HG03039 (cell line): ENCODE results near the gene ANKRD22.

Experiments
- ATAC-seq: cut with Tn5 transposase; IDR thresholded peaks from one replicate; pipeline ENCODE4 v1.9.1; 2021; ENCODE audit warnings: mild to moderate bottlenecking, moderate library complexity; ENCODE audit not compliant: unreplicated experiment

Gene ANKRD22

GRCh38 chr10:88803641-88804040 lies 48.0 kb downstream of the ANKRD22 start:
- no peak for ATAC-seq

- ATAC-seq: no peak
Measured at GRCh38 chr10:88802523-88803285, 48.9 kb downstream of the ANKRD22 start, which contains the start of gene LIPM. LIPM (plus strand) TSS chr10:88802730; CDS start chr10:88802897, 167 bp downstream.

- ATAC-seq: no peak
Measured at GRCh38 chr10:88800152-88801125, 51.2 kb downstream of the ANKRD22 start.

- no peak for ATAC-seq
Measured at GRCh38 chr10:88794731-88795130, 56.9 kb downstream of the ANKRD22 start.

- ATAC-seq: no peak
Measured at GRCh38 chr10:88793712-88794299, 57.8 kb downstream of the ANKRD22 start.

GRCh38 chr10:88792661-88793060 lies 59.0 kb downstream of the ANKRD22 start:
- no peak for ATAC-seq

GRCh38 chr10:88791924-88792323 lies 59.7 kb downstream of the ANKRD22 start:
- no peak for ATAC-seq

- no peak for ATAC-seq
Measured at GRCh38 chr10:88788924-88789323, 62.7 kb downstream of the ANKRD22 start.

GRCh38 chr10:88787463-88787862 lies 64.2 kb downstream of the ANKRD22 start:
- no peak for ATAC-seq

GRCh38 chr10:88786032-88786770 lies 65.4 kb downstream of the ANKRD22 start:
- ATAC-seq: no peak

GRCh38 chr10:88783724-88784123 lies 67.9 kb downstream of the ANKRD22 start:
- no peak for ATAC-seq

- ATAC-seq: no peak
Measured at GRCh38 chr10:88782222-88782621, 69.4 kb downstream of the ANKRD22 start.

GRCh38 chr10:88781206-88781605 lies 70.4 kb downstream of the ANKRD22 start:
- ATAC-seq: no peak
